ENCODE measurements around the gene BICC1. TPM values are rescaled to one million over a fixed set of nuclear protein-coding genes. Genes with fewer than 3 reads are reported as not detected.
A peak's percentile ranks its signal among the peaks of the same experiment; 100 is the strongest.

BICC1 gene
- polyA plus RNA-seq, 12 donors = 16.2 to 25.9 (median 20.0) TPM; not detected in 1

DNA sequence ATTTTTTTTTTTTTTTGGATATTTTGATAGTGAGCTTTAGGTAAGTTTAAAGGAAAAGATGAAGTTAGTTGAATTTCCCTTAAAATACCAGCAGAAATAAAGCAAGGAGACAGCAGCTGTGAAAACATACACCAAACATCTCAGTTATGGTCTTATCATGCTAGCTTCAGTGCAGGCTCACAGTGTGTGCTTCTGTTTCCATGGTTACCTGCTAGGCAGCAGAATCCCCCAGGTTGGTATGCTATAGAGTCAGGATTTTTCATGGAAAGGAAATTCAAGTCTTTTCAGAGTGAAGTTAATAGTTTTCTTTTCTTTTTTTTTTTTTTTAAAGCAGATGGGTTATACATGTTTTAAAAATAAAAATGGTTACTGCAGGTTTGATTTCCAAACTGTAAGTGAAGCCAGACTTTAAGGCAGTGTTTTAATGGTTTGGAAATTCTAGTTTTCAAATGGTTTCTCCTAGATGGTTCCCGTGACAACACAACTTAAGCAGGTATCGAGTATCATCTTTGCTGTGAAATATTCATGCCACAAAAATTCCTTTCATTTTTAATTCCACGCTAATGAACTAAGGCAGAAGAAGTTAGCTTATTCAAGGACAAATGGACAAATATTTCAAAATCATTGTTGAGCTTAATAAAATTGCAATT is 230.9 kb downstream of the BICC1 start:
- no peak for DNase-seq

DNA sequence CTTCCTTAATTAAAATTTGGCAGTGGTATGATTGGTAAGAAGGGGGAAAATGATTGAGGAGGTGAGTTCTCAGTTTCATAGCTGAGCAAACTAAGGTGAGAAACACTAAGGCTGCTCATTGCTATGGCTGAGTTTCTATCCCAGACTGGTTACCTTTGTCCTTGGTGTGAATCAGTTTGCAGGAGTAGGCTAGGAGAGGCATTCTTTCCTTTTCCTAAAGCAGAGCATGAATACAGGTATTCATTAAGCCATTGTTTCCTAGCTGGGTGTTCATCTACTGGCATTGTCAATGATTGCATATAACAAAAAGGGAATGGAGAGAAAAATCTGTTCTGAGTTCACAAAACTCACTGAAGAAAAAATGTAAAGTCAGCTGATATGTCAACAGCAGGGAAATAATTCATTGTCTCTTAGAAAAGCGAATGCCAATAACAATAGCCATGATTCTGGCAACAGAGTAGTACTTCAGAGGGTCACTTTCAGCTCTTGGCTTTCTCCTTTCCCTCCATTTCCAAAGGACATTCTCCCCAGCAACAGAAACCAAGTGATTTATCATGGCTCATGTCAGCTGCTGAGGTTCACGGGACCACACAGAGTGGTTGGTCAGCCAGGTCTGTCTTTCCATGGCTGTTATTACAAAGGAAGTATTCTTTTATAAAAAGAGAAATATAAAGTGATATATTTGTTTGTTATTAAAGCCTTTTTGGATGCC is 234.0 kb downstream of the BICC1 start:
- DNase-seq = no peak

DNA sequence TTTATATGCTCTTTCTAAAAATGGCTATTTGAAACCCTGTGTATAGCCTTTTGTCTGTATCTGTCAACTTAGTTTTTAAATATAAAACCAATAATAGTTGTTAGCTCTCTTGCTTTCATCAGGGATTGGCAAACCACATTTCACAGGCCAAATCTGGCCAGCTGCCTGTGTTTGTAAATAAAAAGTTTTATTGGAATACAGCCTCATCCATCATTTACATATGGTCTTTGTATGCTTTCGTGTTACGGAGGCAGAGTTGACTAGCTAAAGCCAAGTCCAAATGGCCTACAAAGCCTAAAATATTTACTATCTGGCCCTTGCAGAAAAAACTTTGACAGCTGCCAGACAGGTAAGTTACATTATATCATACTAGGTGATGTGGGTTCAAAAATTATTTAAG is 235.0 kb downstream of the BICC1 start:
- no peak for DNase-seq

DNA sequence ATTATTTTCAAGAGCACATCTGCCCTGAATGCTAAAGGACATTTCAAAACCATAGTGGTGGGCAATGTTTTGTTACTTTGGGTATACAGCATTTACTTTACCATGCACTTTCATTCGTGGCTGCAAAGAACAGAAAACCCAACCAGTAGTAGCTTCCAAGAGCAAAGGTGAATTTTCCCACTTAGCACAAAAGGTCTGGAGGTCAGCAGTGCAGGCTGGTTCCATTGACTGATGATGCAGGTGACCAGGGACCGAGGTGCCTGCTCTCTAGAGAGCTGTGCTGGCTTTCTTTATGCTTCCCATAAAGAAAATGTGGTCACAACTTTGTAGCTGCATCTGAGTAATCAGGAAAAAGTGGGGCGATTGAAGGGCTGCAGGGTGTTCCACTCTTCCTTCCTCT is 240.0 kb downstream of the BICC1 start:
- DNase-seq = no peak

DNA sequence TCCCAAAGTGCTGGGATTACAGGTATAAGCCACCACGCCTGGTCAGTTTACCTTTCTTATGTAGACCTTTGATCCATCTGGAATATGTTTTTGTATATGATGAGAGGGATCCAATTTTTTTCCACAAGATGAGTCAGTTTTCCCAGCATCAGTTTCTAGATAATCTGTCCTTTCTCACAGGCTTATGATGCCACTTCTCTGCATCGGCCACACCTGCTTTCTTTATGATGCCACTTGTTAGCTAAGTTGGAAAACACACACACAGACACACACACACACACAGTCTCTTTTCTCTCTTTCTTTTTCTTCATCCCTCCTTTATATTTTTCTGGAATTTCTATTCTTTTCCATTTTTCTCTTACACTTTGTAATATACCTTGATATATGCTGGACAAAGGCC is 240.8 kb downstream of the BICC1 start:
- DNase-seq = no peak

DNA sequence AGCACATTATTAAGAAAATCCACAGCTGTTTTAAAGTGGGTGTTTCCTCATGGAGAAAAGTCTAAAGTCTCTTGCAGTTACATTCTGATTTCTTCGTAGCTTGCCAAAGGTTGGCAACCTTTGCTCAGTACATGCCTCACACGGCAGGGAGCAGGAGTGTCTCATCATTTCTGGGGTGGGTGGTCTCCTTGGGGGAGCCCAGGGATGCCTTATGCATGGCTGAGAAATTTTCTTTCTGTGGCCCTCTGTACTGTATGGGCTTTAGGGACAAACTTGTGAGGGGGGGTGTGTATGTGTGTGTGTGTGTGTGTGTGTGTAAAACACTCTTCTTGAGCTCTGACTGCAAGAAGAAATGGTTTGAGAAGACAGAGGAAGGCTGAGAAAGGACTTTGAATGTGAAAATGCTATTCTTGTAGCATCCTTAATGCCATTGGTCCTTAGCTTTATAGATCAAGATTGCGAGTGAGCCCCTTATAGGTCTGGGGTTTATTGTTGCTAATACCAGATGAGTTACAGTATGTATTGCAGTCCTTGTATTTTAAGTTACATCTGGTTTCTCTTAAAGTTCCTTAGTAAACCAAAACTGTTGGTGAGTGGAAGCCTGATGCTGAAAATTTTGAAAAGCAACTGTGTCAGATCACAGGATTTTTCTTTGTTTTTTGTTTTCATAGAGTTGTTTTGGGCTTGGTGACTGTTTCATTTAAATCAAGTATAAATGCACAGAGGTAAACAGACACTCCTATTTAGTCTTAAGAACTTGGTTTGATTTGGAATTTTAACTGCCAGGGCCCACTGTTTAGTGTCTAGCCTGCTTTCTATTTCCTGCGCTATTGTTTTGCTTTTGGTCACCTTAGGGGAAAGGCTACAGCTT is 242.0 kb downstream of the BICC1 start:
- DNase-seq = no peak

DNA sequence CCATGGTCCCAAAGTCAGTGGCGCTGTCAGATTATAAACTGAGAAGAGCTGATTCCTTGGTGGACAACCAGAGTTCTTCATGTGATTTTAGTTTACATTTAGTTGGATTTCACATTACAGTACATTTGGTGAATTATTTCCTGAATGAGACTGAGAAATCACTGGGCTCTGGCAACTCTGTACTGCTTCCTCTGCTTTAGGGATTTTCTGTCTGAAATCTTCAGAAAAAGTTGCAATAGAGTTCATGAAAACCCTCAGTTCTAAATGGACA is 242.6 kb downstream of the BICC1 start:
- no peak for DNase-seq

DNA sequence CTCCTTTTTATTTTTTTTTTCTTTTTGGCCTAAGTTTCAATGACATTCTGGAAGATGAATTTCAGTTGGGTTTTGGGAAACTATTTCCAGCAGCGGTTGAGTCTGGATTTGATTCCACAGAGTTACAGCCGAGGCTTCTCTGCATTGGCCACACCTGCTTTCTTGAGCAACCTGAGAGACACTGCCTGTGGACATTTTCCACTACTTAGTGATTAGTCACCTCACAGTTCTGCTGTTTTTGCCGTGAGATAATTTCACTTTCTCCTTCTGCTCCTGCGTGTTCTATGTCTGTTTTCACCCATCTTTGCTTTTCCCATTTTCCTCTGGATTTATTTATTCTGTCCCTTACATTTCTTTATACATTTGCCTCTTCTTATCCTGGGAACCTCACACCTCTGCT is 243.0 kb downstream of the BICC1 start:
- DNase-seq = peak; percentile 62

DNA sequence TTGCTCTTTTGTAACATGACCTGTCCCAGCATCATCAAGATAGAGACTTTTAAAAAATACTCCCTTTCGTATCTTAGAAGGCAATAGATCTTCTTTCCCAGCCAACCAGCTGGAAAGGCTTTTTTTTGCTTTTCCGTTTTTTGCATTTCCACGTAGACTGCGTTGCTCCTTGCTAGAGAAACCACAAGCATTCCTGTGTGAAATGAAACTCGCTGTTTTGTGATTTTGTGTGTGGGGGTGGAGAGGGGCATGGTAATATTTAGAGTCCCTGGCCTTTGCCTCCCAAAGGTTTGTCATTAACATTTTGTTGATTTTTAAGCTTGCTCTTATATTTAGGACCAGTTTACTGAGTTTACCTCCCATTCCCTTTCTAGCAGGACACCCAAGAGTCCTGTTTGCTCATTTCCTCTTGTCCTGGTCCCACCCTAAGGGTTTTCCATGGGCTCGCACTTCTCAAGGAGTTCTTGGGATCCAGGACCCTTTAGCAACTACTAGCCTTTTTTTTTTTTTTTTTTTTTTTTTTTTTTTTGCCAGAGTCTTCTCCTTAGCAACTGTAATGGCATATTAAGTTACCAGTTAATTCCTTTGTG is 243.6 kb downstream of the BICC1 start:
- DNase-seq = no peak

DNA sequence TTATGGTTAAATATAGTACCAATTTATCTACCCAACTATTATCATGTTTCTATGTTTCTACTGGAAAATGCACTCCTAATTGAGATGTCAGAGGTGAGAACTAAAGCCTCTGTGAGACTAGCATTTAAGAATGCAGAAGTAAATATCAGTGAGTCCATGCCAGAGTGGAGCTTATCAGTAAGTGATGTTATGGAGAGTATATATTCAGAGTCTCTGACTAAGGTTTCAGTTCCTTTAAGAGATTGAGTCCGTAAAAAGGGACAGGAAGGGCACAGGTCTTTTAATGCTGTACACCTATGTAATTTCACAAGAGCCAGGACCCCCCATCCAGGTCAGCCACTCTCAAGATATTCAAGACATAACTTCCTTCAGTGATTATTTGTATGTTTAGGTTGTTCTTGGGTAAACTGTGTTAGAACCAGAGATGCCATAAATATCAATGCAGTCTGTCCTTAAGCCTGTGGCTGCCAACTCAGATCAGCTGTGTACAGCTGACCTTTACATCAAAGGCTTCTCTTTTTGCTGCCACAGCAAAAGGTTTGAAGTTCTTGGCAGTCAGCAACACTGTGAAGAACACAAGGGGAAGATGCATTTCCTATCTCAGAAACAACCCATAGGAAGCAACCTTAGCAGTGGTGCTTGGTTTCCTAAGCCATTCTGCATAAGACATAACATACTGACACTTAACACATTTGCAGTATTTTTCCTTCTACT is 244.8 kb downstream of the BICC1 start:
- no peak for DNase-seq

DNA sequence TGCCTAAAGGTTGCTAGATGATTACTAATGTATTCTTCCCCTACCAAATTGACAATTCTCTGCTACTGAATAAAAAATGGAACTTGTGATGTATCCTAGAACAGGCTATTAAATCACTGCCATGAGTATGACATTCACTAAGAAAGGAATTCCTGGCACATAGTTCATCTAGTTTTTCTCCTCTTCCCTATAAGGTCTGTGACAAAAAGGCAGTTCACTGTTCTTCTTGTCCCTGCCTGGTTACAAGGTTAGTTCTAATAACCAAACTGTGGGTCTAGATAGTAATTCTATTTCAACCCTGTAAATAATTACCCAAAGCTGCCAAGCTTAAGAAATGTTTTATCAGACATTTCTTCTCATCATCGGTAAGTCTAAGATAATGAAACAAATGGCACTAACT is 245.6 kb downstream of the BICC1 start:
- DNase-seq = no peak

DNA sequence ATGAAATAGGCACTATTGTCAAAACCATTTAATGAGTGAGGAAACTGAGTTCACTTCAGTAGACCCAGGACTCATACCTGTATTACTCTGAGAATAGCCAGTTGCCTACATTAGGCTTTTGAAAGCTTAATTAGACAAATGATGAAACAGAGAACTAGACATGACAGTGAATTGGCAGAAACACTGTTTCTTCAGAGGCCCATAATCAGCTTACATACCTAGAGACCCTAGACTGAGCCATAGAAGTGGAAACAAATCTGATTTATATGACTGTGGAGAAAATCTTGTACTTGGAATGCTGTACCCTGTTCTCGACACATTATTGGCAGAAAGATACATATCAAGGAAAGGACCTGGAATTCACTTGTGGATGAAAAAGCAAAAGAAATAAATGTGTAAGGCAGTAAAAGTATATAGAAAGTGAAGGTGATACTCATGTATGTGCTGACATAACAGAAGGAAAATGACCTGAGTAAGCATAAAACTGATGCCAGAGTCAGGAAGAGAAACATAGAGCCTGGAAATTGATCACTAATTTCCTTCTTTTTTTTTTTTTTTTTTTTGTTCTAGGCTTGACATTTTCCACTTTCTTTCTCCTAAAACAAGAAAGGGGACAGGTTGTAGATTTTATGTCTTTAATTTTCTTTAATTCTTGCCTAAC is 251.5 kb downstream of the BICC1 start:
- DNase-seq = no peak

DNA sequence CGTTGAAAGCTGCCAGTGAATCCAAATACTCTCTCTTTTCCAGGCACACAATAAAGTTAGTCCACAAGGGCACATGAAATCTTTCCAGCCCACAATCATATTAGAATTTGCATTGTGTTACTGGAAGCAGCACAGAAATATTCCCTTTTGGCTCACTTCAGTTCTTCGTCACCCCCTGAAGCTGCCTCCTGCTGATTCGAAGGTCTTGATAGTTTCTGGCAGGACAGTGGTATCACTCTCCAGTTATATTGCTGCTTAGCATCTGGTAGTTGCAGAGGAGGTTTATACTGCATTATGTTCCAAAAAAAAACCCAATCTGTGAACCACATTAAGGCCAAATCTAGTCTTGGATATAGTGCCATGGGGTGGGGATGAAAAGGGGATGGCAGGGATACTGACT is 253.2 kb downstream of the BICC1 start:
- no peak for DNase-seq

DNA sequence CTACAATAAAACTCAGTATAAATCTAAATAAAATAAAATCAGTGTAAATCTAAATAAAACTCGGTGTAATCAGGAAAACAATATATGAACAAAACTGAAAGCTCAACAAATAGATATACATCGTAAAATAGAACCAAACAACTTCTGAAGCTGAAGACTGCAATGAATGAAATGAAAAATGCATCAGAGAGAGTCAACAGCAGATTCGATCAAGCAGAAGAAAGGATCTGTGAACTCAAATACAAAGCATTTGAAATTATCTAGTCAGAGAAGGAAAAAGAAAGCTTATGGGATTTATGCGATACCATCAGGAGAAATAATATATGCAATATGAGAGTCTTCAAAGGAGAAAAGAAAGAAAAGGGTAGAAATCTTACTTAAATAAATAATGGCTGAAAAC is 255.0 kb downstream of the BICC1 start:
- no peak for DNase-seq

DNA sequence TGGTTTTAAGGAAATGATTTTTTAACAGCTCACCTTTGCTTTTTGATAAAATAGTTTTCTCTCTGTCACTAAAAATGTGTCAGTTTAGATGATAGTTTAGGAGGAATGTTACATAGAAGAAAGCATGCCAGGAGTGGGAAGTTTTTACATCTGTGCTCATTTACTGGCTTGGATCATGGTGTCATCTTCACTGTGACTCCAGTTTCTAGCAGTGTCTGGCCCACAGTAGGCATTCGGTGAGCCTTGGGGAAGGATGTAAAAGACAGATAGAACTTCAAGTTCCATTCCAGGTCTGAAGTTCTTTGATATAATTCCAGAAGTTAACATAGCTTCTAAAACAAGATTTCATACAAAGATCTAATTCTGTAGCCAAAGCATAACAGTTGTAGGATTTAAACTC is 259.2 kb downstream of the BICC1 start:
- no peak for DNase-seq

DNA sequence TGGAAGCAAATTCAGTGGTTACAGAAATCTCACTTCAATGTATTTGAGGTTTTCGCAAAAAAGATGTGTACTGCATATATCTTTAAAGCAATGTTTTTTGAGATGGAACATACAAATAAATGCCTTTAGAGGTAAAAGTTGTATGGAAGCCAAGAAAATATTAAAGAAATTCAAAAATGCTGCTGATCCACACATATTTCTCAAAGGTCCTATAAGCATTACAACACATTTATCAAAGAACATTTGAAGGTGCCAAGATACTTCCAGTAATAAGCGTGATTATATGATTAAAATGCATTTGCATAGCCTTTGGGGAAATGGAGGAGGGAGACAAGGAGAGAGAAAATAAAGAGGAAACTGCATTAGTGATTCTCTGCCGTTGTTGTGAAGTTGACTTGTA is 260.1 kb downstream of the BICC1 start:
- no peak for DNase-seq

DNA sequence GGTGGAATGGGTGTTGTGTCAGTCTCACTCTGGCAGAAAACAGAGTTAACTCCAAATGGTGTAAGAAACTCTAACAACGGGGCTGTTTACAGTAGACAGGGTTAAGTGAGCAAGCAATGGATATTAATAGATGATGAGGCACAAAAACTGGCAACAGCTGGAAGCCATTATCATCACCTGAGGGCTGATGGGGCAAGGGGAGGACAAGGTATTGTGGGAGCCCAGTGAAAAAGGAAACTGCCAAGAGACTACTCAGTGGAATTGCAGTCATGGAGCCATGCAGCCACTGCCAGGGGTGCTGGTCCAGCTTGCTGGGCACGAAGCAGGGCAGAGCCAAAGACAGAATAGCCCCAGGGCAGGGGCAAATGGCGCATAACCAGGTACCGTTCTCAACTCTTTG is 260.7 kb downstream of the BICC1 start:
- no peak for DNase-seq

DNA sequence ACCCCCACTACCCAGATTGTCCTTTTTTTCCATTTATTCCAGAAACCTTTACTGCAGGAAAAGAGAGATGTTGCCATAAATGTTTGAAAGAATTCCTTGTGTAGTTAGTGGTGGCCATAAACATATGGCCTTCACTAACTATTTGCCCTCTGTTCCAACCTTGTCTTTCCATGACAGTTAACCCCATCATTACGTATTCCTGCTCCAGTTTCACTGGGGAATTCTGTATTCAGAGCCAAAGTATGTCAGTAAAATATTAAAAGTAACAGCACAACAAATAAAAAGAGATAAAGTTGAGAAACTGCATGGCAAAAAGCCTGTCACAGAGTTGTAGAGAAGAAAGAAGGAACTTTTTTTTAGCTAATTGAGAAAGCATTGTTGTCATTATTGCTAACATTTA is 261.3 kb downstream of the BICC1 start:
- no peak for DNase-seq

DNA sequence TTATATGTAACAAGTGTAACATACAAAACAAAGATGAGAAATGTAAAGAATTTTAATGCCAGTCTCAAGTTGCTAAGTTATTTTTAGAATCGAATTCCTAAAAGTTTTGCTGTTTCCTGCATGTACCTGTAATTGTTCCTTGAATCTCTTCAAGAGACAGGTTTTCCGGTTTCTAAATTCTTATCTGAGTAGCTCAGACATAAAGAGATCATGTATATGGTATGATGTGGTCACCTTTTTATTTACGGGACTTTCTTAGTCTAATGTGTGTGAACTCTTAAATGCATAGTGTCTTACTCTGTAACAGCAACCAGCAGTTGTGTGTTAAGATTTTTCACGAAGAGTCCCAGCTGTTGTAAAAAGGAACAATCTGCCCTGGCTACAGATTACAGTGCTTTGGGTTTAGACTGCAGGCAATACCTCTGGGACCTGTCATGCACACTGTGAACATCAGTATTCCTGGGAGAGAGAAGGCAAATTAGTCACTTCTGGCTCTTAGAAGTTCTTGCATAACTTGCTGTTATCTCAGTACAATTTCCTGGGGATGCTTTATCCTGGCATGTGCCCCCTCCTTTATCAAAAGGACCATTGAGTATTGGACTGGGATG is 263.4 kb downstream of the BICC1 start:
- DNase-seq = no peak

DNA sequence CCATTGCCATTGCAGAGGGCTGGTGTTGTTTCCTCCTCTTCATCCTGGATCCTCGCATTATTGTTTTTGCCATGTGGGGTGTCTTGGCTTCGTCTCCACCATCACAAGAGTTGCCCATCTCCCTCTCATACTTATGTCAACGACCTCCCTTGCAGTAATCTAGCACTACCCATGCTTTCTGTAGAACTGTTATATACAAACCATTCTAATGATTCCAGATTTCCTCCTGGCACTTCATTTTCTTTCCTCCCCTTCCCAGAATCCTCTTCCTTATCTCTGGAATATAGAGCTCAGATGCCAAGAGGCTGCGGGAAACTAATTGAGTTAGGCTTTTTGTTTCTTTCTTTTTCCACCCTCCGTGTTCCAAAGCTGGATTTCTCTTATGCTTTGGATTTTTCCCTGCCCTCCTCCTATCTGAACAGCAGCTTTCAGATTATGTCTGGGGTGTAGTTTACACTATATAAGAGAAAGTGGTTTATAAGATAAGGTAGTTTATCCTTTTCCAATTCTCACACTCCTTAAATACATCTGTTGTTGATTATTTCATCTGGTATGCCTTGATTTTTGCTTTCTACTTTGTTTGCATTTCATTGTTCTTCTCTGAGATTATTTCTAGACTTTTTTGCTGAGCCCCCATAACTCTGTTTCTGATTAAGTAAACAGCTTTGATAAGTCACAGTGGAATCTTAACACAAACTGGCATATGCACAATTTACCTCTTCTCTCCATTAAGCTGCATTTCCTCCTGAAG is 264.1 kb downstream of the BICC1 start:
- no peak for DNase-seq
